Epithelial cell of proximal tubule (primary cell): ENCODE data around the gene CLINT1. TPM values are rescaled to one million over a fixed set of nuclear protein-coding genes. Genes with fewer than 3 reads are reported as not detected.

Experiments used
- DNase-seq: peaks from one replicate; pipeline ENCODE4 v3.0.0-alpha.2; 2011; ENCODE audit warnings: low read depth
- H3K4me3 ChIP-seq: 2 replicates; pipeline ENCODE4 v1.5.1; 2011; ENCODE audit warnings: low read depth, mild to moderate bottlenecking, low read length
- total RNA-seq: library from RNA; depleted of rRNA; stranded (reverse); fragments of >200 nt; gene quantifications from 2 replicates; pipeline ENCODE4 v1.2.3, GENCODE V29; 2015
- TF ChIP-seq, protein P1 (sequence below): conservative IDR thresholded peaks from 2 replicates; pipeline ENCODE4 v1.5.1; 2012; ENCODE audit warnings: low read depth, mild to moderate bottlenecking, low read length

CLINT1 gene
- total RNA-seq, 1 donor from 2014 or later: 39.2 TPM

DNA sequence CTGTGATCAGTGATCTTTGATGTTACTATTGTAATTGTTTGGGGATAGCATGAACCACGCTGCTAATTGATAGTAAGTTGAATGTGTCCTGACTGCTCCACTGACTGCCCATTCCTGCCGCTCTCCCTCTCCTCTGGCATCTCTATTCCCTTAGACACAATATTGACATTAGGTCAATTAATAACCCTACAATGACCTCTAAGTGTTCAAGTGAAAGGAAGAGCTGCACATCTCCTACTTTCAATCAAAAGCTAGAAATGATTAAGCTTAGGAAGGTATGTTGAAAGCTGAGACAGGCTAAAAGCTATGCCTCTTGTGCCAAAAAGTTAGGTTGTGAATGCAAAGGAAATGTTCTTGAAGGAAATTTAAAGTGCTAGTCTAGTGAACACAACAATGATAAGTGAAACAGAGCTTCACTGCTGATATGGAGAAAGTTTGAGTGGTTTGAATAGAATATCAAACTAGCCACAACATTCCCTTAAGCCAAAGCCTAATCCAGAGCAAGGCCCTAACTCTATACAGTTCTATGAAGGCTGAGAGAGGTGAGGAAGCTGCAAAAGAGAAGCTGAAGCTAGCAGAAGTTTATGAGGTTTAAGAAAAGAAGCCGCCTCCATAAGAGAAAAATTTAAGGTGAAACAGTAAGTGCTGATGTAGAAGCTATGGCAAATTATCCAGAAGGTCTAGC, 12.9 kb downstream of the CLINT1 start:
- no peak for DNase-seq
- TF ChIP-seq, protein P1, sequence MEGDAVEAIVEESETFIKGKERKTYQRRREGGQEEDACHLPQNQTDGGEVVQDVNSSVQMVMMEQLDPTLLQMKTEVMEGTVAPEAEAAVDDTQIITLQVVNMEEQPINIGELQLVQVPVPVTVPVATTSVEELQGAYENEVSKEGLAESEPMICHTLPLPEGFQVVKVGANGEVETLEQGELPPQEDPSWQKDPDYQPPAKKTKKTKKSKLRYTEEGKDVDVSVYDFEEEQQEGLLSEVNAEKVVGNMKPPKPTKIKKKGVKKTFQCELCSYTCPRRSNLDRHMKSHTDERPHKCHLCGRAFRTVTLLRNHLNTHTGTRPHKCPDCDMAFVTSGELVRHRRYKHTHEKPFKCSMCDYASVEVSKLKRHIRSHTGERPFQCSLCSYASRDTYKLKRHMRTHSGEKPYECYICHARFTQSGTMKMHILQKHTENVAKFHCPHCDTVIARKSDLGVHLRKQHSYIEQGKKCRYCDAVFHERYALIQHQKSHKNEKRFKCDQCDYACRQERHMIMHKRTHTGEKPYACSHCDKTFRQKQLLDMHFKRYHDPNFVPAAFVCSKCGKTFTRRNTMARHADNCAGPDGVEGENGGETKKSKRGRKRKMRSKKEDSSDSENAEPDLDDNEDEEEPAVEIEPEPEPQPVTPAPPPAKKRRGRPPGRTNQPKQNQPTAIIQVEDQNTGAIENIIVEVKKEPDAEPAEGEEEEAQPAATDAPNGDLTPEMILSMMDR: no peak
- no peak overlapping the region for H3K4me3 ChIP-seq

GRCh38 chr5:157842787-157843186, 16.2 kb downstream of the CLINT1 start:
- no peak overlapping the region for H3K4me3 ChIP-seq
- TF ChIP-seq, protein P1: no peak
- no peak for DNase-seq

DNA sequence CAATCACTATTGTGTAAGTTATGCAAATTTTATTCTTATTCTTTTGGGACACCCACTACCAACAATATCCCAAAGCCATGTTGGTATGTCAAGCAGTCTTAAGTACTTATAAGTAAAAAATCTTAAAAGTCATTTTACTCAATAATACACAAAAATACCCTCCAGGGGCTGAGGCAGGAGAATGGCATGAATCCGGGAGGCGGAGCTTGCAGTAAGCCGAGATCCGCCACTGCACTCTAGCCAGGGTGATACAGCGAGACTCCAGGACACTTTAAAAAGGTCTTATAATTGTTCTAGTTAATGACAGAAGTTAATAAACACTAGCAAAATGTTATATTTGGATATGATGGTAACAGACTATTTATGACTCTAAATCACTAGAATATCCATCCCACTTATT, 16.8 kb downstream of the CLINT1 start:
- H3K4me3 ChIP-seq: no peak overlapping the region
- no peak for DNase-seq
- TF ChIP-seq, protein P1: no peak

- H3K4me3 ChIP-seq: no peak overlapping the region
- DNase-seq: no peak
- TF ChIP-seq, protein P1: no peak
These were observed 19.7 kb downstream of the CLINT1 start for GRCh38 chr5:157839157-157839795.

DNA sequence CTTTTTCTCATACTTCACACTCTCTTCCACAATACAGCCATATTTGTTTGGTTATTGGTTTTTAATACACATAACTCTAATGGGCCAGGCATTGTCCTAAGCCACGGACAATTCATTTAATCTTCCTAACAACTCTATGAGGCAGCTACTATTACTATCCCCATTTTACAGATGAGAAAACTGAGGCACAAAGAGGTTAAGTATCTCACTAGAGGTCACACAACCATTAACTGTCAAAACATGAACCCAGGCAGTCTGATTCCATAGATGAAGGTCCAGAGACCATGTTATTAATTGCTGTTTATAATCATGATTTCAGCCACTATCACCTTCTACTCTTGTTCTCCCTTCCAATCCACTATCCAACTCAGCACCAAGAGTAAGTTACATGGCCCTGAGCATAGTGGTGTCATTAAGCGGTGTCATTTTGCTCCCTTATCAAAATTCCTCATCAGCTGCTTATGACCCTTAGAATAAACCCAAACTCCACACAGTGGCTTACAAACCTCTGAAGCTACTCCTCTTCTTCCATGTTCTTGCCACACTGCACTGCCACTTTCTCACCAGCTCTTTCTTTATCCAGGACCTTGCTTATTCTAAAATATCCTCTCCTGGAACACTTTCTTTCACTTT, 22.7 kb downstream of the CLINT1 start:
- TF ChIP-seq, protein P1: no peak
- no peak overlapping the region for H3K4me3 ChIP-seq
- no peak for DNase-seq

DNA sequence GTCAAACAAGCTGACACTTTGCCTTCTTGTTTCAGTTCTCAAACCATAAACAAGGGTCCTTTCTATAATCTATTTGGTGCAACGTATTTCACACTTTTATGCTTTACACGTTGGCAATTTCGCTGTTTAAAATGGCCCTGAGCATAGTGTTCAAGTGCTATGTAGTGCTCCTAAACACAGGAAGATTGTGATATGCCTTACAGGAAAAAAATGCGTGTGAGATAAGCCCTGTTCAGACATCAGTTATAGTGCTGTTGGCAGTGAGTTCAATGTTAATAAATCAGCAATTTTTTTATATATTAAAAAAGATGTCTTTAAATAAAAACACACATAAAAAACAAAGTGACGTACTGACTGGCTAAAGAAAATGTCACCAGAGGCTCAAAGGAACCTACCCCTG, 23.9 kb downstream of the CLINT1 start:
- no peak for DNase-seq
- TF ChIP-seq, protein P1: no peak
- no peak overlapping the region for H3K4me3 ChIP-seq
